Adrenal gland (tissue), 5 donors: ENCODE results near the gene AASDH.

Experiments used
- POLR2A ChIP-seq, 2 donors: fragments of 450-650 bp; IDR thresholded peaks; one replicate each; pipeline ENCODE4 v1.6.1; 2017; ENCODE audit warnings: antibody characterized with exemption in 2 of 2, mild to moderate bottlenecking in 2 of 2, moderate library complexity in 1 of 2
- TF ChIP-seq, protein P1 (sequence below), 6 experiments: fragments of 450-650 bp in 4 of 6; fragments of 200-600 bp in 2 of 6; sonication (generic) in 1 of 6; IDR thresholded peaks; 1 replicate in 5 of 6; 2 replicates in 1 of 6; pipeline versions ENCODE4 v1.5.1 to v1.8.0; 2016 to 2021; ENCODE audit warnings: antibody characterized with exemption in 6 of 6, mild to moderate bottlenecking in 2 of 6, moderate library complexity in 1 of 6
- donor health status: DM: no; HTN: no; CAD: no.

DNA sequence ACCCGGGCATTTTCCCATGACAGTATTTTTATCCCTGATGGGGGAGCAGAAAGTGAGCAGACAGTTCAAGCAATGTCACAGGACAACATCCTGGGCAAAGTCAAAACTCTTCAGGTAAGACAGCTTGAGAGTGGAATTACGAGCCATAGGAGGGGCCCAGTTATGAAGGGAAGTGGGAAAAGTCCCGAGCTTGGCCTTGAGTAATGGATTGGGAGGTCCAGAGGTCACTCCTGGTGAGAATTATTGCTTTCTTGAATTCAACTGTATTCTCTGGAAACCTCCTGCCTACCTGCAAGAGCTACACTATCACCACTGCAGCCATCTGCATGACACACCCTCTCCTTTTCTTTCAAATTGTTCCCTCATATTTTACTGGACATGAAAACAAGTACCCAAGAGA, 89.1 kb downstream of the AASDH start:
- TF ChIP-seq, protein P1, sequence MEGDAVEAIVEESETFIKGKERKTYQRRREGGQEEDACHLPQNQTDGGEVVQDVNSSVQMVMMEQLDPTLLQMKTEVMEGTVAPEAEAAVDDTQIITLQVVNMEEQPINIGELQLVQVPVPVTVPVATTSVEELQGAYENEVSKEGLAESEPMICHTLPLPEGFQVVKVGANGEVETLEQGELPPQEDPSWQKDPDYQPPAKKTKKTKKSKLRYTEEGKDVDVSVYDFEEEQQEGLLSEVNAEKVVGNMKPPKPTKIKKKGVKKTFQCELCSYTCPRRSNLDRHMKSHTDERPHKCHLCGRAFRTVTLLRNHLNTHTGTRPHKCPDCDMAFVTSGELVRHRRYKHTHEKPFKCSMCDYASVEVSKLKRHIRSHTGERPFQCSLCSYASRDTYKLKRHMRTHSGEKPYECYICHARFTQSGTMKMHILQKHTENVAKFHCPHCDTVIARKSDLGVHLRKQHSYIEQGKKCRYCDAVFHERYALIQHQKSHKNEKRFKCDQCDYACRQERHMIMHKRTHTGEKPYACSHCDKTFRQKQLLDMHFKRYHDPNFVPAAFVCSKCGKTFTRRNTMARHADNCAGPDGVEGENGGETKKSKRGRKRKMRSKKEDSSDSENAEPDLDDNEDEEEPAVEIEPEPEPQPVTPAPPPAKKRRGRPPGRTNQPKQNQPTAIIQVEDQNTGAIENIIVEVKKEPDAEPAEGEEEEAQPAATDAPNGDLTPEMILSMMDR (IDR thresholded peaks at IDR 0.05), result no peak
- TF ChIP-seq POLR2A (IDR thresholded peaks at IDR 0.05), result no peak
